Activated CD4-positive, alpha-beta T cell treated with anti-CD3 and anti-CD28 coated beads, Interleukin-2, amount 50 U/mL, for 4 hours (primary cell): ENCODE data around the gene LEMD2.
"Not testable (repeated sequence)": the region's sequence is repeated elsewhere in the genome, so short reads cannot be mapped to it uniquely, and the experiment has no call there.

Source experiments
- DNase-seq, 2 experiments: peaks; one replicate each; pipeline ENCODE4 v3.0.0-alpha.2; 2020

The LEMD2 gene

GRCh38 chr6:33788694-33789549 lies at the start of gene LEMD2:
Gene LEMD2 (minus strand): TSS chr6:33789130. CDS start chr6:33789116, 14 bp downstream.
- peak; percentile 89 to 91 for DNase-seq

GRCh38 chr6:33837971-33838665 lies 49.2 kb upstream of the LEMD2 start:
- no peak for DNase-seq

GRCh38 chr6:33836806-33837469 lies 48.0 kb upstream of the LEMD2 start:
- no peak for DNase-seq

- DNase-seq = no peak
Observed at GRCh38 chr6:33834401-33835392, 45.8 kb upstream of the LEMD2 start.

- no peak for DNase-seq
Observed at GRCh38 chr6:33833599-33833998, 44.7 kb upstream of the LEMD2 start.

- DNase-seq = not testable (repeated sequence)
Observed at GRCh38 chr6:33832831-33833230, 43.9 kb upstream of the LEMD2 start.

GRCh38 chr6:33831725-33832124 lies 42.8 kb upstream of the LEMD2 start:
- not testable (repeated sequence) for DNase-seq

- no peak for DNase-seq
Observed at GRCh38 chr6:33830635-33831240, 41.8 kb upstream of the LEMD2 start.

GRCh38 chr6:33828764-33829731 lies 40.1 kb upstream of the LEMD2 start:
- no peak for DNase-seq

GRCh38 chr6:33828452-33828763 lies 39.5 kb upstream of the LEMD2 start:
- DNase-seq = no peak

GRCh38 chr6:33827546-33828451 lies 38.9 kb upstream of the LEMD2 start:
- DNase-seq = no peak

- no peak for DNase-seq
Observed at GRCh38 chr6:33826537-33826936, 37.6 kb upstream of the LEMD2 start.

GRCh38 chr6:33824461-33825154 lies 35.7 kb upstream of the LEMD2 start:
- no peak for DNase-seq

GRCh38 chr6:33823806-33824205 lies 34.9 kb upstream of the LEMD2 start:
- no peak for DNase-seq

GRCh38 chr6:33822575-33823395 lies 33.9 kb upstream of the LEMD2 start:
- no peak for DNase-seq

GRCh38 chr6:33820784-33821520 lies 32.0 kb upstream of the LEMD2 start:
- DNase-seq = no peak

- DNase-seq = no peak
Observed at GRCh38 chr6:33820243-33820642, 31.3 kb upstream of the LEMD2 start.
